Activated CD4-positive, alpha-beta T cell treated with anti-CD3 and anti-CD28 coated beads for 1 hour (primary cell): Measurements from ENCODE around the gene RAB23.

Experiments used
- DNase-seq: peaks from one replicate; pipeline ENCODE4 v3.0.0-alpha.2; 2020

Gene RAB23

GRCh38 chr6:57177545-57178265 lies 44.4 kb downstream of the RAB23 start:
- no peak for DNase-seq

- no peak for DNase-seq
Observed at GRCh38 chr6:57174511-57174907, 47.6 kb downstream of the RAB23 start.

- DNase-seq: no peak
Observed at GRCh38 chr6:57173886-57174510, 48.1 kb downstream of the RAB23 start.

- DNase-seq: no peak
Observed at GRCh38 chr6:57173056-57173885, 48.8 kb downstream of the RAB23 start.

- DNase-seq: peak; percentile 78
Observed at GRCh38 chr6:57172136-57173055, 49.7 kb downstream of the RAB23 start, which contains the start of gene BAG2. BAG2 (plus strand) TSS chr6:57172326; CDS start chr6:57172698, 372 bp downstream.

- DNase-seq: no peak
Observed at GRCh38 chr6:57165080-57165479, 57.0 kb downstream of the RAB23 start.

- DNase-seq: no peak
Observed at GRCh38 chr6:57163956-57164355, 58.2 kb downstream of the RAB23 start.

- DNase-seq: no peak
Observed at GRCh38 chr6:57162516-57162915, 59.6 kb downstream of the RAB23 start.

- DNase-seq: no peak
Observed at GRCh38 chr6:57162028-57162427, 60.1 kb downstream of the RAB23 start.

GRCh38 chr6:57159127-57159526 lies 63.0 kb downstream of the RAB23 start:
- no peak for DNase-seq

- no peak for DNase-seq
Observed at GRCh38 chr6:57158658-57159057, 63.4 kb downstream of the RAB23 start.

- no peak for DNase-seq
Observed at GRCh38 chr6:57147955-57148858, 73.9 kb downstream of the RAB23 start.

GRCh38 chr6:57147401-57147800 lies 74.7 kb downstream of the RAB23 start:
- no peak for DNase-seq

GRCh38 chr6:57143690-57144089 lies 78.4 kb downstream of the RAB23 start:
- no peak for DNase-seq

- DNase-seq: no peak
Observed at GRCh38 chr6:57142178-57142525, 80.0 kb downstream of the RAB23 start.

GRCh38 chr6:57141451-57142177 lies 80.5 kb downstream of the RAB23 start:
- no peak for DNase-seq

GRCh38 chr6:57138026-57138425 lies 84.1 kb downstream of the RAB23 start:
- DNase-seq: no peak

- no peak for DNase-seq
Observed at GRCh38 chr6:57137350-57137749, 84.8 kb downstream of the RAB23 start.
